Keratinocyte (primary cell): ENCODE measurements around the gene GPR85.

Experiments
- EZH2 ChIP-seq: IDR thresholded peaks from one replicate; pipeline ENCODE4 v1.6.1; 2012; ENCODE audit warnings: inconsistent platforms, mild to moderate bottlenecking, low read length, moderate library complexity
- TF ChIP-seq, protein P1 (sequence below), 3 experiments: IDR thresholded peaks in 1 of 3; conservative IDR thresholded peaks in 1 of 3; optimal IDR thresholded peaks in 1 of 3; 2 replicates in 2 of 3; 3 replicates in 1 of 3; pipeline versions ENCODE3 to v1.5.1; 2011; ENCODE audit warnings: low read length in 3 of 3, mild to moderate bottlenecking in 3 of 3, moderate library complexity in 2 of 3, control low read depth in 1 of 3, inconsistent platforms in 1 of 3; ENCODE audit not compliant: insufficient read depth in 2 of 3; ENCODE audit errors: extremely low read depth in 1 of 3

DNA sequence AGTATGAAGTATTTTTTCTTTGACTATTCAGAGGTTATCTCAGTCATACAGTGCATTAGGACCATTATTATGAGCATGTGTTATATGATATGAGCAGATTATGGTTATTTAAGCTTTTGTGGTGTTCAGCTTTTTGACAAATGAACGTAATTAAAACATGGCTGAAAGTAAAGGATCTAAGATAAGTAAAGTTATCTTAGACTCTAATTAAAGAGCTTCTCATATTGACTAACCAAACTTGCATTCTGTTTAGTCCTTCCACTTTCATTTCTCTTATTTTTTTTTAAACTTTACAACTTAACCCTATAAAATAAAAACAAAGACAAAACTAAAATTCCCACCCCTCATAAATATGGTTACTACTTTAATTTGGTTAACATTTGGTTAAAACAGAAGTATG is 6.9 kb upstream of the GPR85 start:
- TF ChIP-seq, protein P1, sequence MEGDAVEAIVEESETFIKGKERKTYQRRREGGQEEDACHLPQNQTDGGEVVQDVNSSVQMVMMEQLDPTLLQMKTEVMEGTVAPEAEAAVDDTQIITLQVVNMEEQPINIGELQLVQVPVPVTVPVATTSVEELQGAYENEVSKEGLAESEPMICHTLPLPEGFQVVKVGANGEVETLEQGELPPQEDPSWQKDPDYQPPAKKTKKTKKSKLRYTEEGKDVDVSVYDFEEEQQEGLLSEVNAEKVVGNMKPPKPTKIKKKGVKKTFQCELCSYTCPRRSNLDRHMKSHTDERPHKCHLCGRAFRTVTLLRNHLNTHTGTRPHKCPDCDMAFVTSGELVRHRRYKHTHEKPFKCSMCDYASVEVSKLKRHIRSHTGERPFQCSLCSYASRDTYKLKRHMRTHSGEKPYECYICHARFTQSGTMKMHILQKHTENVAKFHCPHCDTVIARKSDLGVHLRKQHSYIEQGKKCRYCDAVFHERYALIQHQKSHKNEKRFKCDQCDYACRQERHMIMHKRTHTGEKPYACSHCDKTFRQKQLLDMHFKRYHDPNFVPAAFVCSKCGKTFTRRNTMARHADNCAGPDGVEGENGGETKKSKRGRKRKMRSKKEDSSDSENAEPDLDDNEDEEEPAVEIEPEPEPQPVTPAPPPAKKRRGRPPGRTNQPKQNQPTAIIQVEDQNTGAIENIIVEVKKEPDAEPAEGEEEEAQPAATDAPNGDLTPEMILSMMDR (optimal IDR thresholded peaks at IDR 0.05 in 1 of 3, IDR thresholded peaks at IDR 0.05 in 1 of 3, conservative IDR thresholded peaks at IDR 0.05 in 1 of 3; ENCODE audit: extremely low read depth in 1 of 3, insufficient read depth in 2 of 3, low read length in 3 of 3): no peak
- no peak for TF ChIP-seq EZH2
